Ishikawa (cell line): Measurements from ENCODE around the gene CERS6.

Experiments
- CEBPB ChIP-seq: IDR thresholded peaks from 2 replicates; pipeline ENCODE4 v1.6.1; 2012
- CREB1 ChIP-seq: IDR thresholded peaks from 2 replicates; pipeline ENCODE4 v1.6.1; 2012; ENCODE audit warnings: low read depth
- EP300 ChIP-seq: IDR thresholded peaks from 2 replicates; pipeline ENCODE4 v1.6.1; 2012; ENCODE audit warnings: borderline replicate concordance
- FOXM1 ChIP-seq: IDR thresholded peaks from 2 replicates; pipeline ENCODE4 v1.6.1; 2012; ENCODE audit warnings: low read depth, borderline replicate concordance
- NFIC ChIP-seq: IDR thresholded peaks from 2 replicates; pipeline ENCODE4 v1.6.1; 2012
- RAD21 ChIP-seq: IDR thresholded peaks from 2 replicates; pipeline ENCODE4 v1.6.1; 2012; ENCODE audit warnings: low read depth
- TAF1 ChIP-seq: IDR thresholded peaks from 2 replicates; pipeline ENCODE4 v1.6.1; 2012; ENCODE audit warnings: low read depth, mild to moderate bottlenecking
- TCF12 ChIP-seq: IDR thresholded peaks from 2 replicates; pipeline ENCODE4 v1.6.1; 2012; ENCODE audit warnings: low read depth
- TEAD4 ChIP-seq: IDR thresholded peaks from 2 replicates; pipeline ENCODE4 v1.6.1; 2012
- YY1 ChIP-seq: IDR thresholded peaks from 2 replicates; pipeline ENCODE4 v1.6.1; 2012; ENCODE audit warnings: low read depth
- ZBTB7A ChIP-seq: IDR thresholded peaks from 2 replicates; pipeline ENCODE4 v1.6.1; 2012; ENCODE audit warnings: low read depth
- TF ChIP-seq, protein P1 (sequence below): IDR thresholded peaks from 2 replicates; pipeline ENCODE4 v1.6.1; 2012
- TF ChIP-seq, protein P2 (sequence below): IDR thresholded peaks from 2 replicates; pipeline ENCODE4 v1.6.1; 2012

DNA sequence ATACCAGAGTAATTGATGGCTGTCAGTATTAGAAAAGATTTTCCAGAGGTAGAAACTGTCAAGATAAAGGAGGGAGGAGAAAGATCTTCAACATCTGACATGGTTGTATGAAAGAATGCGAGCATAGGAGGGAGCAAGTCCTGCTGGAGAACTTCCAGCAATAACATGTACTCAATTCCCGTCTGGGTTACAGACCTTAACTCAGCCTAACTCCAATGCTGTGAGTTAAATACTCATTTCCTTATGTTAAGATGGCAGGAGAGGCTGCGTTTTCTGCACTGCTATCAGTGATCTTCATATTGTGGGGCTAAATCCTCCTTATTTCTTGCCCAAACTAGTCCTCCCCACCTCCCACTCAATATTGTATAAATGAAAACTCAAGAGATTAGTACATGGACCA, 6.7 kb upstream of the CERS6 start:
- no peak for TF ChIP-seq TEAD4
- TF ChIP-seq EP300 = no peak
- no peak for TF ChIP-seq TCF12
- no peak for TF ChIP-seq CREB1
- no peak for TF ChIP-seq YY1
- no peak for TF ChIP-seq TAF1
- no peak for TF ChIP-seq CEBPB
- no peak for TF ChIP-seq RAD21
- TF ChIP-seq FOXM1 = no peak
- TF ChIP-seq, protein P1, sequence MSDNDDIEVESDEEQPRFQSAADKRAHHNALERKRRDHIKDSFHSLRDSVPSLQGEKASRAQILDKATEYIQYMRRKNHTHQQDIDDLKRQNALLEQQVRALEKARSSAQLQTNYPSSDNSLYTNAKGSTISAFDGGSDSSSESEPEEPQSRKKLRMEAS = no peak
- TF ChIP-seq, protein P2, sequence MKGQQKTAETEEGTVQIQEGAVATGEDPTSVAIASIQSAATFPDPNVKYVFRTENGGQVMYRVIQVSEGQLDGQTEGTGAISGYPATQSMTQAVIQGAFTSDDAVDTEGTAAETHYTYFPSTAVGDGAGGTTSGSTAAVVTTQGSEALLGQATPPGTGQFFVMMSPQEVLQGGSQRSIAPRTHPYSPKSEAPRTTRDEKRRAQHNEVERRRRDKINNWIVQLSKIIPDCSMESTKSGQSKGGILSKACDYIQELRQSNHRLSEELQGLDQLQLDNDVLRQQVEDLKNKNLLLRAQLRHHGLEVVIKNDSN = no peak
- no peak for TF ChIP-seq NFIC
- no peak for TF ChIP-seq ZBTB7A
